ENCODE results near the gene KCNQ1. TPM values are rescaled to one million over a fixed set of nuclear protein-coding genes. Genes with fewer than 3 reads are reported as not detected.
A peak's percentile ranks its signal among the peaks of the same experiment; 100 is the strongest.

Gene KCNQ1
- total and polyA plus RNA-seq, 2 of the 13 experiments (the other 11 are each of a cell fraction or from before 2014, with no cell fraction given): 0.02 to 0.08 TPM

DNA sequence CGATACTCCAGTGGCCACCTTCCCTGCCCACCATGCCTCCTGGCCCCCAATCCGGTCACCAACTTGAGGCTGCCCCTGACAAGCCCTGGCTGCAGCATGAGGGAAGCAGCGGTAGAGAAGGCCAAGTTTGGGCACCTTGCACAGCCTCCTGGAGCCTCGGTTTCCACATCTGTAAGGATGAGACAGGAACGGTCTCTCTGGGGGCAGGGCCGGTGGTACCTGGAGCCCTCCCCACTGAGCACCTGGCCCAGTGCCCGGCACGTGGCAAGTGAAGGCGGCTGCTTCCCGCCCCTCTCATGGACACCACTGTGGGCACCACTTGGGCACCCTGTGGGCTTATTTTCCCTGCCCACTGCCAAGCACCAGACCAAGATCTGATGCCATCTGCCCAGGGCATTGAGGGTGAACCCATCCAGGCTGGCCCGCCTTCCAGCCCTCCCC, 363.0 kb downstream of the KCNQ1 start (continued):
- TF ChIP-seq, protein P1, sequence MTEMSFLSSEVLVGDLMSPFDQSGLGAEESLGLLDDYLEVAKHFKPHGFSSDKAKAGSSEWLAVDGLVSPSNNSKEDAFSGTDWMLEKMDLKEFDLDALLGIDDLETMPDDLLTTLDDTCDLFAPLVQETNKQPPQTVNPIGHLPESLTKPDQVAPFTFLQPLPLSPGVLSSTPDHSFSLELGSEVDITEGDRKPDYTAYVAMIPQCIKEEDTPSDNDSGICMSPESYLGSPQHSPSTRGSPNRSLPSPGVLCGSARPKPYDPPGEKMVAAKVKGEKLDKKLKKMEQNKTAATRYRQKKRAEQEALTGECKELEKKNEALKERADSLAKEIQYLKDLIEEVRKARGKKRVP (CRISPR knock-in tag; IDR thresholded peaks at IDR 0.05): no peak

DNA sequence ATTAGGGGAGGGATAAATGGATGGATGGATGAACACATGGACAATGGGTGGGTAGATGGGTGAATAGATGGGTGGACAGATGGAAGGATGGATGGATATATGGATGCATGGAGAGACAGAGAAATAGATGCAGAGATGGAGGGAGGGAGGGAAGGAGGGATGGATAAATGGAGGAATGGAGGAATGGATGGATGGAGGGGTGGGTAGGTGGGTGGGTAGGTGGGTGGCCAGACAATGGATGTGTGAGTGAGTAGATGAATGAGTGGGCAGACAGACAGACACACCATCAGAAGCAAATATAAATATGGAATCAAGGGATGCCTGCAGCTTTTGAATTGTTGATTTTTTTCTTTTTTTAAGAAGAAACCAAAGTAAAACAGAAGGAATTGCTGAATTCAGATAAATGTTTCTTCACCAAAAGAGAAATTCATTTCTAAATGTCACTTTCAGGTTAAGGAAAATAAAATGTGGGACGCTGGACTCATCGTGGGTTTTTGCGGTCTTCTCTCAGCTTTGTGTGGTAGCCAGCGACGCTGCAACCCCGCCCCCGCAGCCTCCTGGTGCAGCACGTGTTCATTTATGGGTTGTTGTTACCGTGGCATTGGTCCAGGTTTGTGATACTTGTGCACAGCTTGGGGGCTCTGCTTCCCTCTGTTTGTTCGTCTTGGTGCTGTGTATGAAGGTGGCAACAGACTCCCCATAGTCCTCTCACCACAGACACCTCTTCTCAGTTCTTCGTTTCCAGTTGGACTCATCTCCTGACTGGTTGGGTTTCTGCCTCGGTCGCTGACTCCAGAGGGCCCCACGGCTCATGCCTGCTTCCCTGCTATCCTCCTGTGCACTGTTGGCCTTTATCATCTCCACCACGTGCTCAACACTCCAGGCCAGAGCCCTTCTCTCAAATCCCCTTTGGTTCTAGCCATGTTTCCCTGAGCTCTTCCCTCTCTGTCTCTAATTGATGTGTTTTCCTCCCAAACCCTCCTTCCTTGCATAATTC, 364.3 kb downstream of the KCNQ1 start:
- intact Hi-C loops (cut with micrococcal nuclease; ENCODE audit: unreplicated experiment): no loop called here
- no TSS peak for BruUV-seq (replicated peaks)

DNA sequence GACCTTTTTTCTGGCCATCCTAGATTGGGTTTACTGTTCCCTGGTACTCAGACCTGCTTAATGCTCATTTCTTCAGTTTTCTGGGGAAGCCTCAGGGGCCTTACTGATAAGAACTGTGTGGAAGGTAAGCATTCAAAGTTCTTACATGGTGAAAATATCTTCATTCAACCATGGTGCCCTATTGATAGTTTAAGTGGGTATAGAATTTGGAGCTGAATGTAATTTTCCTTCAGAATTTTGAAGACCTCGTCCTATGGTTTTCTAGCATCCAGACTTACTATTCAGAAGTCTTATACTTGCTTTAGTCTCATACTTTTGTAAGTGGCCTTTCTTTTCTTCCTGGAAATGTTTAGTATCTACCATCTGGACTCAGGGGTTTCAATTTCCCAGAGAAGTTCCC, 365.0 kb downstream of the KCNQ1 start:
- H3K27me3 ChIP-seq (ENCODE audit: control insufficient read depth in 1 of 2, insufficient read depth in 2 of 2, low read length in 2 of 2): peaks cover 11 to 77% of the 10 kb centered on the region in 2 experiments
- H3K4me1 ChIP-seq (ENCODE audit: insufficient read depth, low read length): peaks cover 13% of the 10 kb centered on the region

More for the DNA sequence above, 364.3 kb downstream of the KCNQ1 start:
- CTCF ChIA-PET (ENCODE audit: low intra/inter-chr PET ratio, low total read pairs): no interaction called here
- Histone ChIP-seq H3K4me1 (ENCODE audit: insufficient read depth, low read length) (peaks cover 16% of the 10 kb centered on the region), H4K20me1 (ENCODE audit: insufficient read depth, low read length) (0 out of 2 replicates have a peak, but pooled peaks cover 5% of the 10 kb centered on the region), H3K9me3 (ENCODE audit: low read length) (peaks cover 6% of the 10 kb centered on the region; the same call in 1 of the 2 replicates), H3K9ac (ENCODE audit: insufficient read depth, low read depth, low read length) (no peak overlapping the region), H3K27me3 (ENCODE audit: control insufficient read depth in 1 of 2, insufficient read depth in 2 of 2, low read length in 2 of 2) (peaks cover 13 to 78% of the 10 kb centered on the region in 2 experiments), H3K4me2 (ENCODE audit: low read depth, low read length) (no peak overlapping the region), H3K27ac (ENCODE audit: extremely low read length, insufficient read depth, low read length) (no peak overlapping the region), H3K79me2 (ENCODE audit: insufficient read depth, low read length) (no peaks in the 10 kb centered on the region), H3K36me3 (replicated peaks in 1 of 2; ENCODE audit: control insufficient read depth in 1 of 2, insufficient read depth in 2 of 2, low read length in 2 of 2) (no peaks in the 10 kb centered on the region), H2AFZ (ENCODE audit: low read length) (no peak overlapping the region), H3K4me3 (replicated peaks in 1 of 3; ENCODE audit: insufficient read depth in 1 of 3, low read depth in 2 of 3, low read length in 3 of 3) (no peak overlapping the region)
- POLR2A ChIA-PET: no interaction called here
- TF ChIP-seq NONO (IDR thresholded peaks at IDR 0.05) (0 out of 2 replicates have a peak, but pooled peaks have one; percentile 43), NONO (CRISPR knock-in tag; conservative IDR thresholded peaks at IDR 0.05) (no peak), ELF4 (CRISPR knock-in tag; IDR thresholded peaks at IDR 0.05; ENCODE audit: borderline replicate concordance) (no peak)
- no peak for ATAC-seq
- no peak for FAIRE-seq
- 57% methylated on average over 15 of the region's 15 CpGs for WGBS (ENCODE audit: low lambda C conversion rate)
- DNase-seq (ENCODE audit: low spot score): no peak
- in situ Hi-C loops (cut with HindIII; ENCODE audit: extremely low pct_ligation_motif_present, low pct_unique_long_range_greater_than_20kb): no loop called here

More for the DNA sequence above, 365.0 kb downstream of the KCNQ1 start:
- no peak for DNase-seq (ENCODE audit: low spot score)
- no peak overlapping the region for H3K4me2 ChIP-seq (ENCODE audit: low read depth, low read length)
- H2AFZ ChIP-seq (ENCODE audit: low read length): no peak overlapping the region
- 0% methylated on average over 1 of the region's 1 CpG for WGBS (ENCODE audit: low lambda C conversion rate)
- no peak overlapping the region for H3K27ac ChIP-seq (ENCODE audit: extremely low read length, insufficient read depth, low read length)
- H3K4me3 ChIP-seq (replicated peaks in 1 of 3; ENCODE audit: insufficient read depth in 1 of 3, low read depth in 2 of 3, low read length in 3 of 3): no peak overlapping the region
- no peak for ATAC-seq
- H3K79me2 ChIP-seq (ENCODE audit: insufficient read depth, low read length): no peaks in the 10 kb centered on the region
- BruUV-seq (replicated peaks): no TSS peak
- H4K20me1 ChIP-seq (ENCODE audit: insufficient read depth, low read length): 0 out of 2 replicates have a peak, but pooled peaks cover 5% of the 10 kb centered on the region
- H3K9ac ChIP-seq (ENCODE audit: insufficient read depth, low read depth, low read length): no peak overlapping the region
- no peaks in the 10 kb centered on the region for H3K36me3 ChIP-seq (replicated peaks in 1 of 2; ENCODE audit: control insufficient read depth in 1 of 2, insufficient read depth in 2 of 2, low read length in 2 of 2)
- in situ Hi-C loops (cut with HindIII; ENCODE audit: extremely low pct_ligation_motif_present, low pct_unique_long_range_greater_than_20kb): no loop called here
- POLR2A ChIA-PET: no interaction called here
- H3K9me3 ChIP-seq (ENCODE audit: low read length): peaks cover 6% of the 10 kb centered on the region; the same call in 1 of the 2 replicates
- CTCF ChIA-PET (ENCODE audit: low intra/inter-chr PET ratio, low total read pairs): no interaction called here
- TF ChIP-seq ZFP1 (CRISPR knock-in tag; IDR thresholded peaks at IDR 0.05): peak; percentile 67; the same call in 1 of the 2 replicates
- TF ChIP-seq CCDC6 (CRISPR knock-in tag; IDR thresholded peaks at IDR 0.05): no peak
- FAIRE-seq: no peak
- intact Hi-C loops (cut with micrococcal nuclease; ENCODE audit: unreplicated experiment): no loop called here

Measured in HepG2 (cell line).